A204.1 (cell line): Measurements from ENCODE around the gene EPN3.

Experiments
- FAIRE-seq: peaks from 2 replicates; lab custom pipeline; 2012; peaks lifted over from hg19 to GRCh38; lab: Jason Lieb, UNC

Gene EPN3

GRCh38 chr17:50535407-50535806, 2.9 kb downstream of the EPN3 start:
- no peak for FAIRE-seq

GRCh38 chr17:50536683-50537646, 4.4 kb downstream of the EPN3 start:
- no peak for FAIRE-seq

- no peak for FAIRE-seq
Measured at GRCh38 chr17:50537721-50538548, 5.4 kb downstream of the EPN3 start.

GRCh38 chr17:50538549-50539410, 6.2 kb downstream of the EPN3 start:
- FAIRE-seq = no peak

- no peak for FAIRE-seq
Measured at GRCh38 chr17:50539762-50540559, 7.4 kb downstream of the EPN3 start.

- no peak for FAIRE-seq
Measured at GRCh38 chr17:50540560-50541401, 8.2 kb downstream of the EPN3 start.

GRCh38 chr17:50541402-50541715, 8.8 kb downstream of the EPN3 start:
- no peak for FAIRE-seq

GRCh38 chr17:50541716-50542688, 9.5 kb downstream of the EPN3 start:
- FAIRE-seq = no peak

GRCh38 chr17:50542795-50543774, 10.6 kb downstream of the EPN3 start:
- no peak for FAIRE-seq

GRCh38 chr17:50544516-50544915, 12.0 kb downstream of the EPN3 start:
- FAIRE-seq = no peak

- no peak for FAIRE-seq
Measured at GRCh38 chr17:50545311-50545710, 12.8 kb downstream of the EPN3 start.

GRCh38 chr17:50546701-50547034, 14.1 kb downstream of the EPN3 start:
- FAIRE-seq = no peak

- no peak for FAIRE-seq
Measured at GRCh38 chr17:50547035-50547735, 14.7 kb downstream of the EPN3 start, which contains the start of gene SPATA20. Gene SPATA20, plus strand, starts transcription at chr17:50547174. Its CDS starts 35 bp downstream, at chr17:50547209.

GRCh38 chr17:50547736-50548083, 15.2 kb downstream of the EPN3 start:
- no peak for FAIRE-seq

GRCh38 chr17:50548831-50549230, 16.3 kb downstream of the EPN3 start:
- no peak for FAIRE-seq

- no peak for FAIRE-seq
Measured at GRCh38 chr17:50549256-50549941, 16.9 kb downstream of the EPN3 start.

- no peak for FAIRE-seq
Measured at GRCh38 chr17:50549969-50550368, 17.4 kb downstream of the EPN3 start.
